Skeletal muscle tissue (tissue), 4 donors: Measurements from ENCODE around the gene JAK3. TPM values are rescaled to one million over a fixed set of nuclear protein-coding genes. Genes with fewer than 3 reads are reported as not detected.
"Not testable (repeated sequence)": the region's sequence is repeated elsewhere in the genome, so short reads cannot be mapped to it uniquely, and the experiment has no call there.

Source experiments
- H3K27ac ChIP-seq: one replicate; pipeline ENCODE4 v1.7.0; 2013; ENCODE audit warnings: mild to moderate bottlenecking, low read depth, low read length, inconsistent platforms
- H3K27me3 ChIP-seq, 3 donors: one replicate each; pipeline ENCODE4 v1.7.0; 2013; ENCODE audit warnings: low read length in 3 of 3; ENCODE audit not compliant: control insufficient read depth in 3 of 3, insufficient read depth in 3 of 3
- H3K36me3 ChIP-seq, 3 donors: one replicate each; pipeline ENCODE4 v1.7.0; 2013; ENCODE audit warnings: low read length in 3 of 3; ENCODE audit not compliant: control insufficient read depth in 3 of 3, insufficient read depth in 3 of 3
- H3K4me1 ChIP-seq, 3 donors: one replicate each; pipeline ENCODE4 v1.7.0; 2013; ENCODE audit warnings: low read length in 3 of 3, mild to moderate bottlenecking in 3 of 3; ENCODE audit not compliant: control insufficient read depth in 3 of 3, insufficient read depth in 3 of 3
- H3K4me3 ChIP-seq, 3 donors: one replicate each; pipeline ENCODE4 v1.7.0; 2013; ENCODE audit warnings: low read length in 3 of 3
- H3K9ac ChIP-seq, 3 donors: one replicate each; pipeline ENCODE4 v1.7.0; 2013; ENCODE audit warnings: low read length in 3 of 3, mild to moderate bottlenecking in 3 of 3, moderate library complexity in 2 of 3, low read depth in 1 of 3
- H3K9me3 ChIP-seq, 3 donors: one replicate each; pipeline ENCODE4 v1.7.0; 2013; ENCODE audit warnings: low read length in 3 of 3; ENCODE audit not compliant: control insufficient read depth in 3 of 3
- total RNA-seq: library from RNA; depleted of rRNA; stranded (reverse); fragments of >200 nt; gene quantifications from one replicate; pipeline ENCODE4 v1.2.3, GENCODE V29; 2014
- donor health status: Osteomylitis.

The JAK3 gene
- total RNA-seq, 1 donor from 2014 or later = 2.1 TPM

- no peak overlapping the region for H3K9ac ChIP-seq
- peaks cover 12 to 31% (median 16%) of the 10 kb centered on the region in 3 donors for H3K27me3 ChIP-seq
- no peaks in the 10 kb centered on the region for H3K36me3 ChIP-seq
- H3K27ac ChIP-seq = no peak overlapping the region
- peaks cover 0 to 9% (median 2%) of the 10 kb centered on the region in 3 donors for H3K9me3 ChIP-seq
- no peaks in the 10 kb centered on the region for H3K4me1 ChIP-seq
- H3K4me3 ChIP-seq = no peak overlapping the region
These were observed 40.0 kb downstream of the JAK3 start for GRCh38 chr19:17807731-17808316.

- Histone ChIP-seq H3K9me3 (peaks cover 0 to 8% (median 2%) of the 10 kb centered on the region in 3 donors), H3K4me1 (no peaks in the 10 kb centered on the region), H3K27me3 (peaks cover 12 to 28% (median 20%) of the 10 kb centered on the region in 3 donors), H3K27ac (no peak overlapping the region), H3K4me3 (no peak overlapping the region), H3K9ac (no peak overlapping the region), H3K36me3 (no peaks in the 10 kb centered on the region)
These were observed 40.8 kb downstream of the JAK3 start for GRCh38 chr19:17806945-17807344.

GRCh38 chr19:17805427-17805826, 42.4 kb downstream of the JAK3 start:
- H3K9me3 ChIP-seq = no peaks in the 10 kb centered on the region
- no peaks in the 10 kb centered on the region for H3K36me3 ChIP-seq
- H3K9ac ChIP-seq = no peak overlapping the region
- no peak overlapping the region for H3K27ac ChIP-seq
- H3K4me1 ChIP-seq = no peaks in the 10 kb centered on the region
- peaks cover 12 to 25% (median 18%) of the 10 kb centered on the region in 3 donors for H3K27me3 ChIP-seq
- H3K4me3 ChIP-seq = no peak overlapping the region

- Histone ChIP-seq H3K27ac (no peak overlapping the region), H3K27me3 (peaks cover 10 to 25% (median 20%) of the 10 kb centered on the region in 3 donors), H3K9ac (no peak overlapping the region), H3K4me1 (no peaks in the 10 kb centered on the region), H3K36me3 (no peaks in the 10 kb centered on the region), H3K4me3 (no peak overlapping the region), H3K9me3 (no peaks in the 10 kb centered on the region)
These were observed 44.4 kb downstream of the JAK3 start for GRCh38 chr19:17803264-17803896.

- H3K4me1 ChIP-seq = no peaks in the 10 kb centered on the region
- no peak overlapping the region for H3K27ac ChIP-seq
- H3K4me3 ChIP-seq = no peak overlapping the region
- no peaks in the 10 kb centered on the region for H3K36me3 ChIP-seq
- H3K9me3 ChIP-seq = no peaks in the 10 kb centered on the region
- peaks cover 13 to 29% (median 20%) of the 10 kb centered on the region in 3 donors for H3K27me3 ChIP-seq
- H3K9ac ChIP-seq = no peak overlapping the region
These were observed 45.5 kb downstream of the JAK3 start for GRCh38 chr19:17802137-17802858.

- peaks cover 38 to 53% (median 48%) of the 10 kb centered on the region in 3 donors for H3K27me3 ChIP-seq
- H3K9me3 ChIP-seq, H3K4me3 ChIP-seq, H3K9ac ChIP-seq, H3K36me3 ChIP-seq, H3K27ac ChIP-seq, H3K4me1 ChIP-seq: not testable (repeated sequence)
These were observed 49.2 kb downstream of the JAK3 start for GRCh38 chr19:17798599-17798998.

GRCh38 chr19:17797424-17798201, 50.2 kb downstream of the JAK3 start:
- Histone ChIP-seq H3K36me3 (no peaks in the 10 kb centered on the region), H3K27me3 (peaks cover 38 to 53% (median 52%) of the 10 kb centered on the region in 3 donors), H3K9ac (no peak overlapping the region), H3K9me3 (no peaks in the 10 kb centered on the region), H3K4me3 (no peak overlapping the region), H3K4me1 (no peaks in the 10 kb centered on the region), H3K27ac (no peak overlapping the region)

GRCh38 chr19:17796838-17797423, 50.9 kb downstream of the JAK3 start:
- no peak overlapping the region for H3K9ac ChIP-seq
- no peak overlapping the region for H3K4me3 ChIP-seq
- peaks cover 38 to 50% (median 48%) of the 10 kb centered on the region in 3 donors for H3K27me3 ChIP-seq
- H3K9me3 ChIP-seq = no peaks in the 10 kb centered on the region
- no peaks in the 10 kb centered on the region for H3K36me3 ChIP-seq
- no peaks in the 10 kb centered on the region for H3K4me1 ChIP-seq
- H3K27ac ChIP-seq = no peak overlapping the region

- H3K4me3 ChIP-seq = no peak overlapping the region
- H3K27ac ChIP-seq = no peak overlapping the region
- H3K27me3 ChIP-seq = peaks cover 42 to 50% (median 47%) of the 10 kb centered on the region in 3 donors
- no peaks in the 10 kb centered on the region for H3K36me3 ChIP-seq
- H3K9ac ChIP-seq = no peak overlapping the region
- H3K4me1 ChIP-seq = no peaks in the 10 kb centered on the region
- H3K9me3 ChIP-seq = no peaks in the 10 kb centered on the region
These were observed 51.6 kb downstream of the JAK3 start for GRCh38 chr19:17796013-17796837.
